H1 (cell line): ENCODE results near the gene ADORA1. TPM values are rescaled to one million over a fixed set of nuclear protein-coding genes. Genes with fewer than 3 reads are reported as not detected.

Source experiments
- GABPA ChIP-seq: IDR thresholded peaks from 2 replicates; pipeline ENCODE4 v1.6.1; 2011; ENCODE audit warnings: mild to moderate bottlenecking, low read length, moderate library complexity, borderline replicate concordance; ENCODE audit not compliant: insufficient read depth
- polyA plus RNA-seq, 7 experiments: library from polyadenylated mRNA; depleted of rRNA in 3 of 7; stranded (reverse) in 5 of 7; unstranded in 2 of 7; fragments of >200 nt in 5 of 7; fragments of 200-250 nt in 2 of 7; gene quantifications; 1 replicate in 5 of 7; 2 replicates in 1 of 7; 4 replicates in 1 of 7; pipeline versions ENCODE4 v1.2.1 to v1.2.3, GENCODE V29; 2011 to 2013; ENCODE audit warnings: missing spikeins in 2 of 7, mixed read lengths in 2 of 7
- total RNA-seq: library from RNA; stranded (reverse); fragmentation: NEBNext Ultra II Directional; extraction: Animal tissue kit (Norgen Biotek cat#: 25700); gene quantifications from 2 replicates; pipeline ENCODE4 v1.2.1, GENCODE V29; 2021
- TF ChIP-seq, protein P1 (sequence below), 3 experiments: IDR thresholded peaks; 1 replicate in 2 of 3; 2 replicates in 1 of 3; pipeline versions ENCODE4 v1.5.1 to v1.6.1; 2011; ENCODE audit warnings: low read length in 3 of 3, mild to moderate bottlenecking in 3 of 3, inconsistent platforms in 2 of 3, low read depth in 1 of 3, moderate library complexity in 1 of 3; ENCODE audit not compliant: insufficient read depth in 1 of 3; ENCODE audit errors: control extremely low read depth in 1 of 3

ADORA1 gene
- total and polyA plus RNA-seq, 2 of the 8 experiments (the other 6 are each of a cell fraction or from before 2014, with no cell fraction given): 3.3 to 6.7 TPM

DNA sequence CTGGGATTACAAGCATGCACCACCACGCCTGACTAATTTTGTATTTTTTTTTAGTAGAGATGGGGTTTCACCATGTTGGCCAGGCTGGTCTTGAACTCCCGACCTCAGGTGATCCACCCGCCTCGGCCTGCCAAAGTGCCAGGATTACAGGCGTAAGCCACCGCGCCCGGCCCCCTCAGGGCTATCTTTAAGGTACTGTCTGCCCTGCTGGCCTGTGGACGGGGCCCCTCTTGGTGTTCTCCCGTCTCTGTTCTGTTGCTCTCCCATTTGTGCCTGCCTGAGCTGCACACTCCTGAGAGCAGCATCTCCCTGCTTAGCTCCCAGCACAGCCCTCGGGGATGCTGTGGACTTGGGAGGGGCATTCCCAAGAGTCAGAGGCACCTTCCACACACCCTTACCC, 34.2 kb downstream of the ADORA1 start (continued):
- TF ChIP-seq GABPA: no peak
- TF ChIP-seq, protein P1, sequence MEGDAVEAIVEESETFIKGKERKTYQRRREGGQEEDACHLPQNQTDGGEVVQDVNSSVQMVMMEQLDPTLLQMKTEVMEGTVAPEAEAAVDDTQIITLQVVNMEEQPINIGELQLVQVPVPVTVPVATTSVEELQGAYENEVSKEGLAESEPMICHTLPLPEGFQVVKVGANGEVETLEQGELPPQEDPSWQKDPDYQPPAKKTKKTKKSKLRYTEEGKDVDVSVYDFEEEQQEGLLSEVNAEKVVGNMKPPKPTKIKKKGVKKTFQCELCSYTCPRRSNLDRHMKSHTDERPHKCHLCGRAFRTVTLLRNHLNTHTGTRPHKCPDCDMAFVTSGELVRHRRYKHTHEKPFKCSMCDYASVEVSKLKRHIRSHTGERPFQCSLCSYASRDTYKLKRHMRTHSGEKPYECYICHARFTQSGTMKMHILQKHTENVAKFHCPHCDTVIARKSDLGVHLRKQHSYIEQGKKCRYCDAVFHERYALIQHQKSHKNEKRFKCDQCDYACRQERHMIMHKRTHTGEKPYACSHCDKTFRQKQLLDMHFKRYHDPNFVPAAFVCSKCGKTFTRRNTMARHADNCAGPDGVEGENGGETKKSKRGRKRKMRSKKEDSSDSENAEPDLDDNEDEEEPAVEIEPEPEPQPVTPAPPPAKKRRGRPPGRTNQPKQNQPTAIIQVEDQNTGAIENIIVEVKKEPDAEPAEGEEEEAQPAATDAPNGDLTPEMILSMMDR (IDR thresholded peaks at IDR 0.05; ENCODE audit: control extremely low read depth in 1 of 3, insufficient read depth in 1 of 3, low read depth in 1 of 3, low read length in 3 of 3): no peak
- TF ChIP-seq, all 59 proteins: peak for 0
